Esophagus (tissue), 2 donors: Measurements from ENCODE around the gene ATP6V1B1. TPM values are rescaled to one million over a fixed set of nuclear protein-coding genes. Genes with fewer than 3 reads are reported as not detected.
"Not testable (repeated sequence)": the region's sequence is repeated elsewhere in the genome, so short reads cannot be mapped to it uniquely, and the experiment has no call there.

Source experiments
- H3K27ac ChIP-seq, 2 donors: one replicate each; pipeline ENCODE4 v1.5.1; 2013; ENCODE audit warnings: low read depth in 2 of 2, mild to moderate bottlenecking in 2 of 2, inconsistent platforms in 1 of 2, low read length in 1 of 2, moderate library complexity in 1 of 2
- H3K27me3 ChIP-seq, 2 donors: one replicate each; pipeline ENCODE4 v1.6.1; 2013; ENCODE audit warnings: low read length in 2 of 2, control low read depth in 1 of 2, mild to moderate bottlenecking in 1 of 2; ENCODE audit not compliant: insufficient read depth in 2 of 2, control insufficient read depth in 1 of 2
- H3K36me3 ChIP-seq, 2 donors: one replicate each; pipeline ENCODE4 v1.6.1; 2013; ENCODE audit warnings: low read length in 1 of 2; ENCODE audit not compliant: control insufficient read depth in 2 of 2, insufficient read depth in 2 of 2
- H3K4me1 ChIP-seq, 2 donors: one replicate each; pipeline ENCODE4 v1.6.1; 2013; ENCODE audit warnings: low read length in 1 of 2; ENCODE audit not compliant: control insufficient read depth in 2 of 2, insufficient read depth in 2 of 2
- H3K4me3 ChIP-seq, 2 donors: one replicate each; pipeline ENCODE4 v1.5.1; 2013; ENCODE audit warnings: low read length in 2 of 2, mild to moderate bottlenecking in 2 of 2, low read depth in 1 of 2, moderate library complexity in 1 of 2
- H3K9me3 ChIP-seq, 2 donors: one replicate each; pipeline ENCODE4 v1.6.1; 2013; ENCODE audit warnings: mild to moderate bottlenecking in 2 of 2, low read depth in 1 of 2, low read length in 1 of 2, moderate library complexity in 1 of 2; ENCODE audit not compliant: control insufficient read depth in 2 of 2, insufficient read depth in 1 of 2
- WGBS, 2 donors: extraction: QIAGEN DNeasy Blood & Tissue Kit; methylation state at CpG; one replicate each; pipeline ENCODE4 v1.1.7; 2013; 5-methylcytosine and 5-hydroxymethylcytosine counted together
- polyA plus RNA-seq, 2 donors: library from polyadenylated mRNA; stranded (reverse); fragments of 200-250 nt; gene quantifications; one replicate each; pipeline ENCODE4 v1.2.3, GENCODE V29; 2013
- donor health status: healthy with polysubstance abuse.
- donor health status: Bipolar disorder and iron deficiency.

The ATP6V1B1 gene
- polyA plus RNA-seq, 2 donors = 0.13 to 0.88 TPM

DNA sequence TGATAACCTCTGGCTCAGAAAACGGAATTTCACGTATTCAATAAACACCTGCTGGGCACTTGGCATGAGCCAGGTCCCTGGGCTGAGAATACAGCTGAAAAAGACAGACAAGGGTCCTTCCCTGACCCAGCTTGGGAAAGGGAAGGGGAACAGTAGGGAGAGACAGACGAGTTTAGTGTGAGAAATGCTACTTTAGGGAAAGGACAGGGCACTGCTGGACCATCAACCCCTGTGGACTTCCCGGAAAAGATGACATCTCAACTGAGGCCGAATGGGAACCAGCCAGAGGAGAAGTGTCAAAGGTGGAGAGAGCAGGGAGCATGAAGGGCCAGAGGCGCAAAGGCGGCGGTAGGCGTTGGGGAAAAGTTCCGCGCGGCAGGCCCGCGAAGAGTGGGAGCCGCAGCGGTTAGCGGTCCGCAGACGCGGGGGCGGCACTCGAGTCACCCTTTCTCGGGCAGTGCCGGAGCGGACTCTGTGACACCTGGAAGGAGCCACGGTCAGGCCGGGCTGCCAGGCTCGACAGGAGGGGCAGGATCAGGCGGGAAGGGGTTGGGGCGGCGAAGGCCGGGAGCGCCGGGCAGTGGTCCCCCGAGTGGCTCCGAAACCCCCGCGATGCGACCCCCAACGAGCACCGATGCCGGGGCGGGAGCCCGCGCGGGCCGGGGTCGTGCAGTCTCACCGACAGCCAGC is 58.5 kb downstream of the ATP6V1B1 start:
- no peaks in the 10 kb centered on the region for H3K27me3 ChIP-seq
- WGBS, 2 donors = 1% methylated on average over 34 to 49 of the region's 49 CpGs
- peak overlapping the region; percentile 77 to 95 for H3K4me3 ChIP-seq
- peaks cover 6 to 9% of the 10 kb centered on the region in 2 donors for H3K4me1 ChIP-seq
- no peaks in the 10 kb centered on the region for H3K9me3 ChIP-seq
- H3K36me3 ChIP-seq = peaks cover 7 to 24% of the 10 kb centered on the region in 2 donors
- peak overlapping the region; percentile 51 to 72 for H3K27ac ChIP-seq

DNA sequence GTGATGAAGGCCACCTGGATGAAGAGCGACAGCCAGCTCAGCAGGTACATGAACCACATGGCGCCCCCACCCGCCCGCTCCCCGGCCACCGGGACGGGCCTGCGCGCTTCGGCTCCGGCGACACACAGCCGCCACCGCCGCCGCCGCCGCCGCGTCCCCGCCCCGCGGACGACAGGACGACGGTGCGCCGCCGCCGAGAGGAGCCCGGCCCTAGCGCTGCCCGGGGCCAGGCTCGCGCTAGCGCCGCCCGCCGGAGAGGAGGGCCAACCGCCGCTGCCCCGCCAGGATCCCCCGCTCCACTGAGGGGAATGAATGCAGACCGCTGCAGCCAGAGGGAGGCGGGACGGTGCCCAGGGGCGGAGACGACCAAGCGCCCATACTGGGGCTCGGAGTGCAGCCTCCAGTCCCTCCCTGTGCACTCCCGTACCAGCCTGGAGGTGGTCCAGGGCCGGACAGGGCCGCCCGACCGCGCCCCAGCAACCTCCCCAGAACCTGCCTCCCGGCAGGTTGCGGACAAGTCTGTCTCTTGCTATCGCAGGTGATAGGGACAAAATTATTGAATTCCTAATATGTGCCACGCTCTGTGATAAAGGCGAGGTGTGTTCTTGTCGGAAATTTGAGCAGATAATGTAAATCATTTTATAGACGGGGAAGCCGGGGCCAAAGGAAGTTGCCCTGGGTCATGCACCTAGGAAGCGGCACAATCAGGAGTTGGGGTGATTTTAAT is 59.2 kb downstream of the ATP6V1B1 start, which contains the start of gene TEX261:
Gene TEX261 (minus strand): TSS at position 175 of the 727 bp plus-strand sequence. CDS start 116 bp downstream, at position 59.
- 0% methylated on average over 61 to 65 of the region's 65 CpGs for WGBS, 2 donors
- Histone ChIP-seq H3K9me3 (no peaks in the 10 kb centered on the region), H3K4me1 (peaks cover 6 to 9% of the 10 kb centered on the region in 2 donors), H3K36me3 (peaks cover 7 to 20% of the 10 kb centered on the region in 2 donors), H3K4me3 (peak within 1 kb of the TSS; percentile 77 to 95), H3K27ac (peak within 1 kb of the TSS; percentile 65 to 72), H3K27me3 (no peaks in the 10 kb centered on the region)

DNA sequence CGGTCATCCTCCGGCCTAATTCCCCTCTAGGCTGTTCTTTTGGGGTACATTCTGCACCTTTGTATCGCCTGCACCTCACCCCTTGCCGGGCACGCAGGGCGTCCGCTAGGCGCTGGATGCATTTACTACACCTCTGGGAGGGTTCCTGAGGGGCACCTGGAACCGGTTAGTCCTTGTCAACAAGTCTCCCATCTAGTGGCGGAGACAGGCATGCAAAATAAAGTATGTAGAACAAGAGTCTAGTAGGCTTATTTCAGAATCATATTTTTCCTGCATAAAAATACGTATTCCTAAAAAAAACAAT is 59.7 kb downstream of the ATP6V1B1 start:
- Histone ChIP-seq H3K4me1 (peaks cover 6 to 9% of the 10 kb centered on the region in 2 donors), H3K27me3 (no peaks in the 10 kb centered on the region), H3K9me3 (no peaks in the 10 kb centered on the region), H3K36me3 (peaks cover 7 to 15% of the 10 kb centered on the region in 2 donors), H3K27ac (no peak overlapping the region), H3K4me3 (peak overlapping the region; percentile 77 to 95)
- 2% methylated on average over 11 of the region's 11 CpGs for WGBS, 2 donors

- H3K36me3 ChIP-seq, H3K4me1 ChIP-seq, H3K4me3 ChIP-seq, H3K9me3 ChIP-seq, H3K27me3 ChIP-seq, H3K27ac ChIP-seq: not testable (repeated sequence)
- 88 to 90% methylated on average over 4 of the region's 4 CpGs for WGBS, 2 donors
Measured at GRCh38 chr2:70998885-70999284, 63.2 kb downstream of the ATP6V1B1 start.

GRCh38 chr2:70999362-70999761 is 63.7 kb downstream of the ATP6V1B1 start:
- WGBS, 2 donors = 70 to 72% methylated on average over 2 of the region's 2 CpGs
- H3K4me1 ChIP-seq = peaks cover 0 to 6% of the 10 kb centered on the region in 2 donors
- H3K9me3 ChIP-seq = no peaks in the 10 kb centered on the region
- no peaks in the 10 kb centered on the region for H3K36me3 ChIP-seq
- no peak overlapping the region for H3K27ac ChIP-seq
- H3K27me3 ChIP-seq = no peaks in the 10 kb centered on the region
- no peak overlapping the region for H3K4me3 ChIP-seq

DNA sequence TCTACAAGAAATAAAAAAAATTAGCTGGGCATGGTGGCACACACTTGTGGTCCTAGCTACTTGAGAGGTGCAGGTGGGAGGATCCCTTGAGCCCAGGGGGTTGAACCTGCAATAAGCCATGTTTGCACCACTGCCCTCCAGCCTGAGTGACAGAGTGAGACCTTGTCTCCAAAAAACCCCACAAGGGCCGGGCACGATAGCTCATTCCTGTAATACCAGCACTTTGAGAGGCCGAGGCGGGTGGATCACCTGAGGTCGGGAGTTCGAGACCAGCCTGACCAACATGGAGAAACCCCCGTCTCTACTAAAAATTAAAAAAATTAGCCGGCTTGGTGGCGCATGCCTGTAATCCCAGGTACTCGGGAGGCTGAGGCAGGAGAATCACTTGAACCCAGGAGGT is 64.2 kb downstream of the ATP6V1B1 start:
- H3K4me1 ChIP-seq, H3K36me3 ChIP-seq, H3K4me3 ChIP-seq, H3K9me3 ChIP-seq, H3K27ac ChIP-seq, H3K27me3 ChIP-seq: not testable (repeated sequence)
- WGBS, 2 donors = 95% methylated on average over 10 of the region's 10 CpGs

DNA sequence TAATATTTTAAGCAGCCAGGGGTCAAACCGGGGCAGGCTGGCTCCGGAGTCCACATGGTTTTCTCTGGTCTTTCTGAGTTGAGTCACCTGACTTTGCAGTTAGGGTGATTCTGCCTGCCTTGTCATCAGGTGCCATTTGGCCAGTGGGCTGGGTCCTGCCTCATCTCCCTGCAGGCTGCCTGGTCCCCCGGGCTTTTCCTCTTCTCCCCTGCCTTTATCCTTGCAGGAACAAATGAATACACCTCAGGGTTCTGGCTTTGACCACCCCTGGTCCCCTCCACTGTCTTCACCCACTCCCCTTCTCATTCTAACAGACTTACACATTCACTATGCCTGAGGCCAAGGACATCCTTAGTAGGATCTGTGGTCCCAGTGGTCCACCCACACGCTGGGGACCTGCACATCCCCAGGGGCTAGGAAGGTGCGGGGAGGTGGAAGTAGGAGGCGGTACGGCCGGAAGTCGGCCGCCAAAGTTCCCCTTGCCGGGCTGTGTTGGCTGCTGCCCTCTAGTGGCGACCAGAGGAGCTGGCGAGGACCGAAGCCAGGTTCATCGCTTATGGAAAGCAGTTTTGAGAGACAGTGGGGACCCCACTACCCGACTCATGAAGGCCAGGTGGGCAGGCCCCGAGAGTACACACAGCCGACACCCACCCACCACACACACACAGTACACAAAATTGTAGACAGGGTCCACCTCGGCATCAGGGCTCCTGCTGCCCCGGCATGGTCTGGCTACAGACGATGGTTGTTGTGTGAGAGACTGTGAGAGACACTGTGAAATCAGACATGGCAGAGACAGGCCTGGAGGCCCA is 65.3 kb downstream of the ATP6V1B1 start:
- no peak overlapping the region for H3K4me3 ChIP-seq
- no peaks in the 10 kb centered on the region for H3K36me3 ChIP-seq
- 22 to 26% methylated on average over 21 of the region's 21 CpGs for WGBS, 2 donors
- no peaks in the 10 kb centered on the region for H3K27me3 ChIP-seq
- H3K9me3 ChIP-seq = no peaks in the 10 kb centered on the region
- H3K27ac ChIP-seq = peak overlapping the region in 1 of 2 donors; percentile 24
- peaks cover 0 to 6% of the 10 kb centered on the region in 2 donors for H3K4me1 ChIP-seq

GRCh38 chr2:71001592-71001927 is 65.9 kb downstream of the ATP6V1B1 start:
- 75 to 77% methylated on average over 5 of the region's 5 CpGs for WGBS, 2 donors
- Histone ChIP-seq H3K36me3 (no peaks in the 10 kb centered on the region), H3K27me3 (no peaks in the 10 kb centered on the region), H3K4me1 (peaks cover 0 to 6% of the 10 kb centered on the region in 2 donors), H3K27ac (no peak overlapping the region), H3K9me3 (no peaks in the 10 kb centered on the region), H3K4me3 (no peak overlapping the region)

- no peaks in the 10 kb centered on the region for H3K9me3 ChIP-seq
- no peaks in the 10 kb centered on the region for H3K36me3 ChIP-seq
- H3K4me3 ChIP-seq = no peak overlapping the region
- no peak overlapping the region for H3K27ac ChIP-seq
- WGBS, 2 donors = 29 to 33% methylated on average over 9 to 11 of the region's 11 CpGs
- H3K4me1 ChIP-seq = peaks cover 0 to 6% of the 10 kb centered on the region in 2 donors
- no peaks in the 10 kb centered on the region for H3K27me3 ChIP-seq
Measured at GRCh38 chr2:71001981-71002570, 66.4 kb downstream of the ATP6V1B1 start.
